8988T (cell line): Measurements from ENCODE around the gene SLC1A7.

ENCODE experiments used
- DNase-seq: peaks from one replicate; pipeline ENCODE4 v3.0.0; 2011

SLC1A7 gene

DNA sequence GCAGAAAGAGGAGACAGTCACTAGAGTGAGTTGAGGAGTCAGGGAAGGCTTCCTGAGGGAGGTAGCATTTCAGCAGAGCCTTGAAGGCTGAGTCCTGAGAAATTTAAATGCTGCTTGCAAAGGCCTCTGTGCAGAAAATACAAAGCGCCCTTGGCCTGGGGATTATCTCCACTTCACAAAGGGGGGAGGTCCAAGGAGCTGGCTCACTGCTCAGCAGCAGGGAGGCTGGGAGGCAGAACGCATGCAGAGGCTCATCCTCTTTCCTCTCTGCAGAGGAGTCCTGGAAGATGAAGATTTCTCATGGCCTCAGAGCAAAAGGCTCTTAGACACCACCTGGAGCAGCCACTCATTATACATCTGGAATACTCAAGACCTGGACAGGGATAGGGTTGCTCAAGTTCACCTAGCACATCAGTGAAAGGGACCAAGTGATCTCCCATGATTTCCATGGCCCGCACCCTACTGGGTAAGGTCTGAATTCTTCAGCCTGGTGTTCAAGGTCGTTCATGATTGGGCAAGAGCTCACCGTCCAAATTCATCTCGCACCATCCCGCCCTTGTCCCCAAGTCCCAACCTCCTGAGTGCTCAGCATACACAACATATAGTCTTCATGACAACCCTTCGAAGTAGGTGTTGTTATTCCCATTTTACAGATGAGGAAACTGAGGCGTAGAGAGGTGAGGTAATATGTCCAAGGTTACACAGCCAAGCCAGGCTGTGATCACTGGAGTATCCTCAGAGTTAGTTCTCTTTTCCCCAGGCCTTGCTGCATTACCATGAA is 9.0 kb downstream of the SLC1A7 start:
- no peak for DNase-seq

DNA sequence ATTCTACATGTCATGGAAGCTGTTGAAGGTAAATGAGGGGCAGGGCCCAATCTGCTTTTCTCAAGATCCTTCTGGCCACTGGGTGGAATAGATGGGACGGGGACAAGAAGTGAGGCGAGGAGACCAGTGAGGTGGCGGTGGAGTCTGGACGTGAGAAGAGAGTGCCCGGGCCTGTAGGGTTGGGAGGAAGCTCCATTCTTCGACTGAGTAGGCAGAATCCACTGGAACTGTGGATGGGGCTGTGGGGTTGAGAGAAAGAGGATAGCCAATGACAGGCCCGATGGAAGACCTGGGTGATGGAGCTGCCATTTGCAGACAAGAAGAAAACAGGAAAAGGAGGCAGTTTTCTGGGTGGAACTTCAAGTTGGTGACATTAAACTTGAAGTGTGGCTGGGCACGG is 10.3 kb downstream of the SLC1A7 start:
- DNase-seq, result no peak

DNA sequence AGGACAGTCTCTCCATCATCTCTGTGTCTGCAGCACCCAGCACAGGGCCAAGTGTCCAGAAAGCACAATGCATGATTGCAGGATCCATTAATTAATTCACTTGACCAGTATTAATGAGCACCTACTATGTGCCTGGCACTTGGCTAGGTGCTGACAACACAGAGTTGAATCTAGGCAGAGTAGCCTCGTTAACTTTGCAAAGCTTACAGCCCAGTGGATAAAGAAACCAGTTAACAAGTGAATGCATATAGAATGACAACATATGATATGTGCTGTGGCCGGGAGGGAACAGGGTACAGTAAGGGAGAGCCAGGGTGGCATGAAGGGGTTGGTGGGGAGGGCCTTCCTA is 10.9 kb downstream of the SLC1A7 start:
- DNase-seq, result no peak

DNA sequence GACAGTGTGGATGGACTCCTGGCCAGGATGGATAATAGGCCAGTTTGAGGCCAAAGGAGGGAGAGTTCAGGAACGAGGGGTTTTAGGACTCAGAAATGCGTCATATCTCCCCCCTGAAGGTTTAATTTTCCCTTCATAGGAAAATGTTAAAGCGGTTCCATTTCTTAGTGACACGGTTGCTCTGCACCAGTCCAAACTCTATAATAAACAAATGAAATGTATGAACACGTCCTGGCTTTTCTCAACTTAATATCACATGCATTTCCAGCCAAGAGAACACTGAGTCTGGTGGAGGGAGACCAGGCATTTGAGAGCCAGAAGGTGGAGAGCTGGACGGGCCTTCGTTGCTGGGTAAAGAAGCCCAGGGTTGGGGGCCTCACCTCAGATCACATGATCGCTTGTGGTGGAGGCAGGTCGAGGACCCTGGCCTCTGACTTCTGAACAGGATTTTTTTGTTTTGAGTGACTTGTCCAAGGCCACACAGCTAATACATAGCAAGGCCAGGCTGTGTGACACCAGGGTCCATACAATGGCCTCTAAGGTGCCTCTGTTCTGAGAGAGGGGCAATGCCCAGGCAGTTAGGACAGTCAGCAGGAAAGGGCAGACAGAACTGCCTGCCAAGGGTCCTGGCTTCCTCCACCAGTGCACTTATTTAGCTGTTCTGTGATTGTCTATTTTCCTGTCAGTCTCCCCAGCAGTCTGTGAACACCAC is 11.4 kb downstream of the SLC1A7 start:
- no peak for DNase-seq

DNA sequence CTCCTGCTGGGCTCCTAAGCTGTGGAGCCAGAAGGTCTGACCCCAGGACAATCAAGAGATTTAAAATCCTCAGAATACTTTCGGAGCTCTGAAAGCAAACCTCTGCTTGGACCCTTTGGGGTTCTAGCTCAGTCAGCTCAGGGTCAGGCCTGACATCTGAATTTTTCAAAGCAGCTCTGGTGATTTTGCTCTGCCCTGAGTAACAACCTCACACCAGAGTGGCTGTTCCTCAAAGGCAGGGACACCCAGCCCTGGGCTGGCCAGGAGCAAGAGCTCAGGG is 11.9 kb downstream of the SLC1A7 start:
- DNase-seq, result no peak

DNA sequence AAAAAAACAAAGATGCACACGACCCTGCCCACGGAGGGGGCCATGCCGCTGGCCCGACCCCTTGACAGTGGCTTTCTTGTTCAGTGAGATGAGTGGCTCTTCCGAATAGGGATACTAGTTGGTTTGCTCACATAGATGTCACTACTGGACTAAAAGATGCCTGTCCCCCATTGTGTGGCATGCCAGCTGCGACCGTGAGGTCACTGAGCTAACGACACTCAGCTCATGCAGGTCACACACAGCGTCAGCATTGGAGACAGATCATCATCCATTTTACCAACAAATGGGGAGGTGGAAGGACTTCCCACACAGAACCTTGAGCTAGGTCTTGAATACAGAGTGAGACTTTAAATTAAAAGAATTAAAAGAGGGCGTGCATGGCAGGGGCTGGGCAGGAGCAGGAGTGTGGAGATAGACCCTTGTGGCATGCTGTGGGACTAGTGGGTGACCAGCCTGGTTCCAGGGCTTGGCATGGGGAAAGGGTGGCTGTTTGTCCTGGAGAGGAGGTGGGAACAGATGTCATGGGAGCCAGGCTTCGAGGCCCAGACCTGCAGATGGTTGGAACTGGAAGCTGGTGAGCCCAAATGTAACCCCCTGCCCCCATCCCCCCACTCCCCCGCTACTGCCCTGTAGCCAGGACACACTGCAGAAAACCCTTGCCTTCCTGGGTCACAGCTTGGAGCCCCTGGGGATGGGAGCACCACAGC is 12.4 kb downstream of the SLC1A7 start:
- DNase-seq, result no peak

DNA sequence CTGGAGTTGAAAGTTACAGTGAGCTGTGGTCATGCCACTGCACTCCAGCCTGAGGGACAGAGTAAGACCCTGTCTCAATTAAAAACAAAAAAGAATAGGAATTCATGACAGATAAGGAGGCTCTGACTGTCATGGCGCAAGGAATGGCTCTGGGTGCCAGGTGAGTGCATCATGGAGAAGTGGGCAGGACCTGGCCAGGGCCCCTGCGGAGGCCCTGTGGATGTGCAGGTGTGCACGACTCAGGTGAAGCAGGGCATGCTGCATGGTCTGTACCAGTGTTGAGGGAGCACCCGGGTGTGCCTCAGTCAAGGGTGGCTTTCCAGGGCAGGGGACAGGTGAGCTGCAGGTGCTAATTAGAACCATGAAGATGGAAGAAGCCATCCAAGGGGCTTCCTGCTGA is 14.0 kb downstream of the SLC1A7 start:
- DNase-seq, result no peak

DNA sequence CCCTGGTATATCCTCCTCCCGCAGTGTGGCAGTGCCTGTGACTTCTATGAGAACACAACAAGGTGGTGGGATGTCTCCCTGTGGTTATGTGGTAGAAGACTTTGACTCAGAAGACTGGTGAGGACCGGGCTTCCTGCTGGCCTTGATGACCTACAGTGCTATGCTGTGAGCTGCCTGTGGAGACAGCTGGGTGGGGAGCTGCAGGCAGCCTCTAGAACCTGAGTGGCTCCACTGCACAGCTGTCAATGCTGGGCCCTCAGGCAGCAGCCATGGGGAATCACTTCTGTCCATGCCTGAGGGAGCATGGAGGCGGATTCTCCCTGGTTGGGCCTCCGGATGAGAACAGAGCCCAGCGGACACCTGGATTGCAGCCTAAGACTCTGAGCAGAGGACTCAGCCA is 14.9 kb downstream of the SLC1A7 start:
- DNase-seq, result no peak

DNA sequence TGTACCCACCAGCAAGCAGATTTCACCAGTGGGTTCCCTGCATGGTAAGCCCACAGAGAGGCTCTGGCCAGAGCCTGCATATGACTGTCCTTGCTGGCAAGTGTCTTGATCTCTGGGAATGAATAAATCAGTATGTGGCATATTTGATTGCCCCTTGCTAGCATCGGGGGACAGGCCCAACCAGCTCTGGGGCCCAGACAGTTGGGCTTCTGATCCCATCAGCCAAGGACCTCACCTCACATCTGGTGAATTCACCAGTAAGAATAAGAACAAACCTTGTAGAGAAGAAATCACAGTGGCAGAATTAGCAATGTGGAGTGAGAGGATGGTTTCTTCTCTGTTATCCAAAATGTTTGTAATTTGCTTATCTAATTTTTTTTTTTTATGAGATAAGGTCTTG is 15.9 kb downstream of the SLC1A7 start:
- DNase-seq, result no peak

DNA sequence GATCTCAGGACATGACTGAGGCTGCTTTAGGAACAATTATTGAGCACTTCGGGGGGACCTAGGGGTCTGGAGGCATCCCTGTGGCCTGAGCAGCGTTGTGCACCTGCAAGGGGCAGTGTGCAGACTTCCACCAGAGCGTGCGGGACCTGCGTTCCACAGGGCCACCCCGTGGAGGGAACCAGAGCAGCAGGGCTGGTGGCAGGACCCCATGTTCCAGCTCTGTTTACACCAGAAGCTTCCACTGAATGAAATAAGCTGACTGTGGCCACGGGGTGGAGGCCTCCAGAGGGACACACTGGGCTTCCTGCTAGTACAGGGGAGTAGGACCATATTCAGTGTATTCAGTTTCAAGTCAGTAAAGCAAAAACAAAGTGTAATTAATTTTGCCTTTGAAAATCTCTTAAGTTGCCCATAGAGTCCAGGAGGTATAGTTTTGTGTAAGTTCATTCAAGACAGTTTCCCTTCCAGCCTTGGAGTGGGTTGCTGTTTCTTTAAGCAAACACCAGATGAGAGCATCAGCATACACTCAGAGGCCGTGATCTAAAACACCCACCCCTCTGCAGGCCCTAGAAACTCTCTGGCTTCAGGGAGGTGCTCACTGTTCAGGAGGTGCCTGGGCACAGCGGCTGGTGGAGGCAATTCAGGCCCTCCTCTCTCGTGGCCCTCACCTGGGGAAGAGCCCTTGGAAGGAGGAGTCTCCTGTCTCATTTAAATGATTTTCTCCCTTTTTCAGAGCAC is 16.6 kb downstream of the SLC1A7 start:
- DNase-seq, result no peak

DNA sequence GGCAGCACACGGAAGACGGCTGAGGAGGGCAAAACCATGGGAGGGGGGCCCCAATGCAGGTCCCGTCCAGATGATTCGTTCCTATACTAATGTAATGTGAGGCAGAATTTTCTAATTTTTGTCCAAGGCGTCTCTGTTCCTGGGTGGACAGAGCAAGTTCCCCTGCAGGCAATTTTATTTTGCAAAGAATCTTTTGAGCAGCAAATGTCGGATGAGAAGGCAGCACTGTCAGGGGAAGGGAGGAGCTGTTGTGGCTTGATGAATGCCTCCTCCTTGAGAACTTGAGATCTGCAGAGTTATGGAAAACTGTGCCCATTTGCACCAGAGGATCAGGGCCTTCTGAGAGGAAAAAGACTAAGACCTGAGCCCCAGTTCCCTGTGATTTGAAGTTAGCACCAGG is 17.3 kb downstream of the SLC1A7 start:
- DNase-seq, result no peak

DNA sequence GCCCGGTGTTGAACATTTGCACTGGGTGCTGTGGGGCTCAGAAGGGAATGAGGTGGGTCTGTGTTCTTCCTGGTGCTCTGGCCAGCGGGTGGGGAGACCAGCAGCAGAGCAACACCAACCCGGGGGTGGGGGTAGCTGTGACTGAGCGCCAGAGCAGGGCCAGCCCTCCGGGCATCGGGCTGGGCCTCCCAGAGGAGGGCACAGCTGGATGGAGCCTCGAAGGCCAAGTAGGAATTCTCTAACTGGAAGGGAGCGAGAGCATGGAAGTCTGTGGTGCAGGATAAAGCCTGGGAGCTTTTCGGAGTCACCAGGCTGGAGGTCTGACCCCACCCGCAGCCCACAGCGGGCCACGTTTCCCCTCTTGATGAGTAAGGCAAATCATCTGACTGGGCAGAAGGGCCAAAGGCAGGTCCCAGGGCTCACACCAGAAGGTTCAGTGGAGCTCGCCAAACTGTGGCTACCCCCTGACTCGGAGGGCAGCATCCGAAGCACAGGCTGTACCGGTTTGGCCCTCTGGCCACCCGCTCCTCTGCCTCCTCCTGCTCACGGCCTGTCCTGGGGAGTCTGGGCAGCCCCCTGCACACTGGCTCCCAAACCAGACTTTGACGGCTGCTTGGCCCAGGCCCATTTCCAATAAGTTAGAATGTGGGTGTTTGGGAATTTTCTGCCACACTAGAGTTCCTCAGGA is 18.8 kb downstream of the SLC1A7 start:
- no peak for DNase-seq

DNA sequence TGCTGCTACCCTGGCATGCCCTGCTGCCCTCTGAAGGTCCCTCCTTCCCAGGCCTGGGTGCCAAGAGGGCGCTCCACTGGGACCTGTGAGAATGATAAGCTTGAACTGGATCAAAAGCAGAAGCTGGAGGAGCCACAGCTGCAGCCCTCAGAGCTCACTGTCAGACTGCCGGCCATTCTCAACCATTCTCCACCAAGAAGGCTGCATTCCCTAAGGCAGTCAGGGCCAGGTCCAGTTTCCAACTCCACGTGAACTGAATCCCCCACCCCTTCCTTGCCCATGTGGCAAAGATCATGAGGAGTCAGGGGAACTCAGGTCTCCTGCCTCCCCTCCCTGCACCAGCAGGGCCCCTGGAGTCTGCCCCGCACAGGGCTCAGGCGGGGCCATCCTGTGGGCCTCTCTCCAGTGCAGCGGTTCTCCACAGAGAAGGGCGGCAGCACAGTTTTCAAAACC is 19.5 kb downstream of the SLC1A7 start:
- DNase-seq, result no peak

DNA sequence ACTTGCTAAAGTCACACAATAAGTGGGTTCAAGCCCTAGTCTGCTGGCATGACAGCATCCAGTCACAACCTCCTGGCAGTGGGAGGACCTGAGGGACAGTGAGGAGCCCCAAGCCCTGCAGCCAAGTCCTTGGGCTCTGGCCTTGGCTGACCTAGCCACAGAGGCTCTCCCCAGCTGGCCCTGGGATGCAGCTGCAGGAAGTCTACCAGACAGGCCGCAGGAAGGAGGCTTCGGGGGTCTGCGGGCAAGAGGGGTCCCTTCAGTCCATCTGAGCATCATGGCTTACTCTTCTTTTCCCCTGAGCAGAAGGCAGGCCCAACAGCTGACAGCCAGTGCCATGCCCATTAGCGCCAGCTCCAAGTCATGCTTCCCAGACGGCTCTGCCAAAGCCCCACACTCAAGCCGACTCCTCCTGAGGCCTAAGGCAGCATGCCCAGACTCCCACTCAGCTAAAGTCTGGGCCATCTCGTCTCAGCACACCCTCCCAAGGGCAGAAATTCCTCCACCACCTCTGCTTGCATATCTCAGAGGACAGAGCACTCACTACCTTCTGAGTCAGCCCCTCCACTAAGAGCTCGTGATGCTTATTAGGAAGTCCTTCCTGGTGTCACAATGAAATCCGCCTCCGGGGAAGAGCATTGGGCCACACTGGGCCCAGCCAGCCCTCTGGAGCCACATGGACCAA is 20.1 kb downstream of the SLC1A7 start:
- no peak for DNase-seq

DNA sequence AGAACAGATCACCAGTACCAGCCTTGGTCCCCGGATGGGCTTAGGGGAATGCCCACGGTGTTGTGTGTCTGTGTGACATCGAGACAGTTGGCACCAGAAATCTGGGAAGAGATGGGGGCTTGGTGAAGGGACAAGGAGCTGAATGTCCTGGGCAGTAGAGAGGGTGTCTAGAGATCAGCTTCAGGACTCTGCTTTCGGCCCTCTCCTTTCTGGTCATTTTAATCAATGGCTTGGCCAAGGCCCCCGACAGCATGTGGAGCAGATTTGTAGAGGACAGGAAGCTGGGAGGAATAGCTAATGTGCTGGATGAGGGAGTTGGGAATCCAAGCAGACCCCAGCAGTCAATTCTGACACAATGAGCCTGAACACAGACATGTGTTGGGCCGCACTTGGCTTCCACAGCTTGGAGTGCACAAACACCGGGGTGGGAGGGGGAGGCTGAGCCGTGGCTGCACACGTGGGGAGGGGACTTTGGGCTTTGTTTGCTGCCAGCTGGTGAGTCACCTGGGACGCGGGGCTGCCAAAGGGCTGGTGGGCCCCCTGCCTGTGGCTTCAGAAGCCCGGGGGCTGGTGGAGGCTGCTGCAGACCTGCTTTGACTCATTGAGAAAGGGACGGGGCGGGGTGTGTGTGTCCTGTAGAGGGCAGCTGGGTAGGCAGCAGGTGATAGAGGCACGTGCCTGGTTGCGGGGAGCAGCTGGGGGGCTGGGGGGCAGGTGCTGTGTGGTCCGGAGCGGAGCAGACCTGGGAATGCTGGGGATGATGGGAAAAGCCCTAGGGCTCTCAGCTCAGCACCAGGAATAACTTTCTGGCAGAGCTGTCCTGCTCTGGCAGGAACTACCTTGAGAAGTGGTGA is 20.9 kb downstream of the SLC1A7 start:
- DNase-seq, result no peak

DNA sequence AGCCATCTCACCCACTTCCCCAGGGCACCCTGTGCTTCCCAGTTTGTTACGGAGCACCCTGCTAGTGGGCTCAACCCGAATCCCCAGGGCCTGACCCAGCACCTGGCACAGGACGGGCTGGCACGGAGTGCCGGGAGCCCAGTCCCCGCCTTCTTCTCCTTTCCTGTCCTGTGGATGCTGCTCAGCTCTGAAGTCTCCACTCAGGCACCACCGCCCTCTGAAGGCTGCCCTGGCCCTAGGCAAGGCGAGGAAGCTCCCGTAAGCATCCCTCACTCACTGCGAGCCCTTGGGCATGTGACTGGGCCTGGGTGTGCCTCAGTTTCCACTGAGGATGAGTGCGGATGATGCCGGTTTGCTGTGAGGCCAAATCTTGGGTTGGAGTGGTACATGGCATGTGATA is 21.8 kb downstream of the SLC1A7 start:
- DNase-seq, result no peak

DNA sequence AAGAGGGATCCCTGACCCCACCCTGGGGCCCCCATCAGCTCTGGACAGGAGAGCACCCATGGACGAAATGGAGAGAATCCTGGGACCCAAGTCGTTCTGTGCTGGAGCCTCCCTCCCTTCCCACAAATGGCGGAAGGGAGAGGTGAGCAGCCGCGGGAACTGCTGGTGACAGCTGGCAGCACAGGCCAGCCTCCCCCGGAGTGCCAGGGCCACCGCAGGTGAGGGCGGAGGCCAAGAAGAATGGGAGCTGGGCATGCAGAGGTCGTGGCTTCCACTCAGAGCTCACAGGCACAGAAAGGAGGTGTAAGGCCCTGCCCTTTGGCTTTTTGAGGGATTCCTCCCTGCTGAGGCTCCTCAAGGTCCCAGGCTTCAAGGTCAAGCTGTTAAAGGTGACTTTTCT is 24.6 kb downstream of the SLC1A7 start:
- DNase-seq, result no peak

DNA sequence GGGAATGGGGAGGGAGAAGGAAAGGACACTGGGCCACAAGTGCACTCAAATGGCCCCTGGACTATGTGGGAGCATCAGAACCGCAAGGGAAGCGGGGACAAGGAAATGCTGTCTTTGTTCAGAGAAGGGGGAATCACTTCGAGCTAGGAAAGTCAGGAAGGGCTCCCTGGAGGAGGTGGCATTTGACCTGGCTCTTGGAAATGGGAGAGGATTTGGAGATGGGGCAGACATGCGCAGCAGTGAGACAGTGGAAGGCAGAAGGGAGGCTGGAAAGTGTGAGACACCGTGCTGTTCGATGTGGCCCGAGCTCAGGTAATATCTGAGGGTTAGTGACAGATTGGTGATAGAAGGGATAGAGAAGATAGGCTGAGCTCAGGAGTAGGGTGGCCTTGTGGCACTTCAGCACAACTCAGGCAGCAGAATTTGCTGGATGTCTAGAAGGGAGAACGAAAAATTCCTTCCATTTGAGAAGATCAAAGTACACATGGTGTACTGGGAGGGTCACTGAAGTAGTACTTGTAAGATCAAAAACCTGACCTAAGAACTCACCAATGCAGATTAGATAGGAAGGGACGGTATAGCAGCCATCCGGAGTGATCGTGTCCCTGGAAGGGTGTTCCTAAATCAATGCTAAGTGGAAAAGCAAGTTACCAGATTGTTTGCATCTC is 25.4 kb downstream of the SLC1A7 start:
- no peak for DNase-seq

DNA sequence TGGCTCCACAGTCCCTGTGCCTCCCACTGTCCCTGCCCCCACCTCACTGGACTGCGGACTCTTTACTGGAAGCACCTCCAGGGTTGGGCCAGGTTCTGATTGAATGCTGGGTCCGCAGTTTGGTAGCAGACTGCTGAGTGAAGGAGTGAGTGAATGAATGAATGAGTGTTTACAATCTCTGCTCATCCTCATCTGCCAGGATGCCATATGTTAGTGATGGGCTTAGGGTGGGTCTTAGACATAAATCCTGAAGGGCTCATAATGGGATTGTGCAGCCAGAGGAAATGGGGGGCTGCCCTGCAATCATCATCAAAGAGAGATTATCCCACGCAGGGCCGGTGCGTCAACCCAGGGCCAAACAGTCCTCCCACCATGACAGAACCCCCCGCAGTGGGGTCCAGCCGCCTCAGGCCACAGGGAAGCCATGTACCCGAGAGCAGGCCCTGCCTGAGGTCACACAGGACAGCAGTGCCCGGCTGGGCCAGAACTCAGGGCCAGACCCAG is 26.1 kb downstream of the SLC1A7 start:
- no peak for DNase-seq
